ENCODE measurements around the gene APPL1.
"Not testable (repeated sequence)": the region's sequence is repeated elsewhere in the genome, so short reads cannot be mapped to it uniquely, and the experiment has no call there.

Gene APPL1

GRCh38 chr3:57275393-57275792 is 47.9 kb downstream of the APPL1 start:
- DNase-seq = no peak

- DNase-seq = no peak
Measured at GRCh38 chr3:57278237-57278636, 50.7 kb downstream of the APPL1 start.

DNA sequence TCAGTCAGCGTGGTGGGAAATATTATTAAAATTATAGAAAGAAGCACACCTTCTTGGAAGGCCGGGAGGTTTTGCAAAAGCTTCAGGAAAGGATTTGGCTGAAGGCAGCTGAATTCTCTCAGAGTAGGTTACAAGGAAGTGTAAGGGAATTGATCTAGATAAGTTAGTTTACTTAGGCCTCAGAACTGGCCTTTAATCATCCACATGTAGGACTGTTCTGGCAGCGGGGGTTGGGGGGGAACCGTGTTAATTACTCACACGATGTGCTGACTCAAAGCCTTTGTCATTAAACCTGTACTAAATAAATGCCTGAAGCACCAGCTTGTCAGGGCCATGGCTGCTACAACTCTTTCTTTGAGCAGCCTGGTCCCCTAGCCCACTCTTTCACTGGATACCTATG is 52.2 kb downstream of the APPL1 start:
- DNase-seq = no peak

DNA sequence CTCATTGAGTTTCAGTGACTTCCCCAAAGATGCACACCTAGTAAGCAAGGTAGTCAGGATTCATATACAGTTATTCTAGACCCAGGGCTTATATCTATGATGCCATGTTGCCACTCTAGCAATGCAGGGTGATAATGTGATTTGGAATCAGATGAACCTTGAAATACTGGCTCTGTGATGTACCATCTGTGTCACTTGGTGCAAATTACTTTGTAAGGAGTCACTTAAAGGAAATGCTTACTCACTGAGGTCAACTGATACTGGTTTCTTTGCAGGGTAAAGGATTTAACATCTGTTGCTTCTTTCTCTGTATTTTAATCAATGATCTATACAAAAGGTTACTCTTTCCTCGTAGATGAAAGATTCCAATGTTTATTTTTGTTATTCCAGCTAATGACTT is 54.2 kb downstream of the APPL1 start:
- DNase-seq = peak in 1 of 2 donors; percentile 29

DNA sequence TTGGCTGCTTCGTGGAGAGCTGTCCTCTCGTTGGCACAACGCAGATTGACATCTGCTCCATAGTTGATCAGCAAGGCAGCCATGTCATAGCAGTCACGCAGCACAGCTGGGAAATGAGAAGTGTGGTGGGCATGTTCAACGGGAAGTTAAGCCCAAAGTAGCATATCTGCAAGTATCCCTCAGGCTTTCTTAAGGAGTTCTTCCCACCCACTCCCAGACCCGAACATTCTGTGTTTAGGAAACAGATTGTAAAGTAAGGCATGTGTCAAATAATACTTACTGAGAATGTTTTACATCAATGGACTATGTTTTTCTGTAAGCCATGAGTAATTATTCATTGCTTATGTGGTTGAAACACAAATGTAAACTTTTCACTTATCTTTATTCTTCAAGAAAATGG is 55.8 kb downstream of the APPL1 start:
- DNase-seq = no peak

- DNase-seq = no peak
Measured at GRCh38 chr3:57287205-57287604, 59.7 kb downstream of the APPL1 start.

DNA sequence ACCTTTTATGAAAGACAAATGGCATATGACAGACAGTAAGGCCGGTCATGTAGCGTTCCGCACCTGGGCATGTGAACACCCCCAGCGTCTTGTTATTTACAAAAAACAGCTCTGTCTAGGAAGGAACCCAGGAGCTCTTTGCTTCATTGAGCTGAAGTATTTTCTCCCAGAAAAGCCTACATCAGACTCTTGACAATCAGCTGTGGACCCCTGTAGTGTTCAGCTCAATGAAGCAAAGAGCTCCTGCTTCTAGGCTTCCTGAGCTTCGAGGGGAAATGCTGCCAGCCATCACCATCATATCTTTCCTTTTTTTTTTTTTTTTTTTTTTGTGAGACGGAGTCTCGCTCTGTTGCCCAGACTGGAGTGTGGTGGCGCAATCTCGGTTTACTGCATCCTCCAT is 60.9 kb downstream of the APPL1 start:
- DNase-seq = no peak

DNA sequence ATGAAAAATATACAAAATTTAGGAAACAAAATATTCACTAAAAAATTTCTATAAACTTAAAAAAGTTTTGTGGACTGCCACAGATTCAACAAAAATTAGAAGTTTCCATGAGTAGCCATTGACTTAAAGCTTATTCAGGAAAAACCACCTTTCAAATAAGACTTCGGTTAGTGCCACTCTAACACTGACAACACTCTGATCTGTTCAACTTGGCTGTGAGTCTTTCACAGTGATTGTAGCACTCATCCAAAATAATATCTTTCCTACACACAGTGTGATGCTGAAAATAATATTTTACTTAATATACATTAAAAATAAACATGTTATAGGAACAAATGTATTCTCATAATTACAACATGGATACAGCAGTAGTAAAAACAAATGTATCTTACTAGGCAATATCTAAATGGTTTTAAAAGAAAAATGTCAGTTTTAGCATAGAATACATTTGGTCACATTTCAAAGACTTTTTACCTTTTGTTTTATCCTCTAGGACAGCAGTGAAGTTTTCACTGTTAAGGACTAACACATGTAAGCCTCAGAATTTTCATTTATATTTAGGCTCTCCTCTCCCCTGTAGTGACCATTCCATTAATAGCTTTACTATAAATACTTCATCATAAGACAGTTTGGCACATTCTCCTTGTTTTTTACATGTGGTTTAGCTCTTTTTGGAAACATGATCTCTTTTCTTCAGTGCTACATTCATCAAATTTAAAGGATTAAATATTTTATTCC is 64.8 kb downstream of the APPL1 start, which contains the start of gene ASB14:
Gene ASB14, minus strand, starts transcription at position 527 of the 738 bp plus-strand sequence. CDS start 652 bp downstream, outside the sequence.
- no peak for DNase-seq

DNA sequence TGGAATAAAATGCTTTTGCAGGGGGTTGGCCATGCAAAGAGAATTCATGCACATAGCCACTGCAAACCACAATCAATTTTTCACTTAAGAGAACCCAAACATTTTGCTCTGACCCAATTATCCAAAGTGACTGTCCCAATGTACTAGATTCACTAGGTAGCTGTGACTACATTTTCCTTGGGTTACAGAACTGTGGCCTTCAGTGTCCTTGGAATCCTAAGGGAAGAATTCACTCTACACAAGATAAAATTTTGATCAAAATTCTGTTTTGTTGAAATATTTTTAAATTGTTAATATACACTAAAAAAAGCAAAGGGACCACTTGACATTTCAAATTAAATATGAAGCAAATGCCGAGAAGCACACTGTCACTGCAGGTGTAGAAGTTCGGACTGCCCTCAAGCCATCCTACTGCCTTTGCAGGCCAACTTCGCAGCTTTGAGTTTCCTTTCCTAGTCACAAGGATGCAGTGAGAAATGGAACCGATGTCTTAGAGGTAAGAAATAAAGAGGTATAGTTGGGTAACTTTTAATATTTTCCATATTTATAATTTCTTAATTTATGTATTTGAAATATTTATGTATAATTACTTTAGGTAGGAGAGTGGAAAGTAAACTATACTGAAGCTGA is 65.5 kb downstream of the APPL1 start:
- no peak for DNase-seq

GRCh38 chr3:57298041-57298440 is 70.5 kb downstream of the APPL1 start:
- DNase-seq = no peak

DNA sequence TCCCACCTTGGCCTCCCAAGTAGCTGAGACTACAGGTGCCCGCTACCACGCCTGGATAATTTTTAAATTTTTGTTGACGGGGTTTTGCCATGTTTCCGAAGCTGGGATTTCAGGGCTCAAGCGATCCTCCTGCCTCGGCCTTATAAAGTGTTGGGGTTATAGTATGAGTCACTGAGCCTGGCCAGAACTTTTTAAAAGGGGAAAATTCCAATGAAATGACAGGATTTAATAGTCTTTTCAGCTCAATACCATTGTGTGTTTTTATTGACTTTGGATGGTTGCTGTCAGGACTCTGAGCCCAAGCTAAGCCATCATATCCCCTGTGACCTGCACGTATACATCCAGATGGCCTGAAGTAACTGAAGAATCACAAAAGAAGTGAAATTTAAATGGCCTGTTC is 76.0 kb downstream of the APPL1 start:
- DNase-seq = not testable (repeated sequence)

GRCh38 chr3:57309769-57310360 is 82.3 kb downstream of the APPL1 start:
- no peak for DNase-seq

DNA sequence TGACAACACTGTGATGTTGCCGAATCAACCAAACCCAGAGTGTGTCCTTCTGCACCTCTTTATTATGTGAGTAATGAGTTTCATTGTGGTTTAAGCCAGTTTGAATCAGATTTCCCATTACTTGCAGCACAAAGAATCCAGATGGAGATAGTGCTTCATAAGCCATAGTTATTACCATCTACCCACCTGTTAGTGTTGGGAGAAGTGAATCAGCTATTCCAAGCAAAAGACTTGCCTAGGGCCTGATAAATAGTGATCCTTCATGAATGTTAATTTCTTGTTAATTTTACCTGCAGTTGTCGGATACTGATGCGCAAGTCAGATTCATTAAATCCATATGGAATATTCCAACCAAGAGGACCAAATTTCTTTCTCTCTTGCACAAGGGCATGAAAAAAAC is 86.7 kb downstream of the APPL1 start:
- no peak for DNase-seq
